SK-N-SH treated with all-trans-retinoic acid at 6 μM for 48 hours (cell line): ENCODE results near the gene GALNT11.

Experiments
- ATAC-seq: fragments of 200-7000 bp; cut with Tn5 transposase; 3 replicates; pipeline ENCODE4 v1.9.1; 2020; ENCODE audit warnings: mild to moderate bottlenecking, moderate library complexity
- BACH2 ChIP-seq: fragments of 250-450 bp; sonication (Bioruptor Pico); IDR thresholded peaks from 2 replicates; pipeline ENCODE4 v1.9.0; 2021; ENCODE audit warnings: mild to moderate bottlenecking, borderline replicate concordance
- CSRNP3 ChIP-seq: fragments of 250-450 bp; sonication (Bioruptor Pico); IDR thresholded peaks from 2 replicates; pipeline ENCODE4 v1.5.1; 2021; ENCODE audit warnings: mild to moderate bottlenecking, moderate library complexity
- ESRRG ChIP-seq: fragments of 250-450 bp; sonication (Bioruptor Pico); IDR thresholded peaks from 2 replicates; pipeline ENCODE4 v1.6.1; 2021; ENCODE audit warnings: mild to moderate bottlenecking
- GLIS3 ChIP-seq: fragments of 250-450 bp; sonication (Bioruptor Pico); IDR thresholded peaks from 2 replicates; pipeline ENCODE4 v1.5.0; 2020; ENCODE audit warnings: mild to moderate bottlenecking, moderate library complexity
- ISL1 ChIP-seq: fragments of 250-450 bp; sonication (Bioruptor Pico); IDR thresholded peaks from 2 replicates; pipeline ENCODE4 v2.1.2; 2022; ENCODE audit warnings: mild to moderate bottlenecking, moderate library complexity
- OSR1 ChIP-seq: fragments of 250-450 bp; sonication (Bioruptor Pico); IDR thresholded peaks from 2 replicates; pipeline ENCODE4 v1.8.0; 2022; ENCODE audit warnings: moderate library complexity, mild to moderate bottlenecking, inconsistent platforms
- PATZ1 ChIP-seq: fragments of 250-450 bp; sonication (Bioruptor Pico); IDR thresholded peaks from 2 replicates; pipeline ENCODE4 v1.8.0; 2020; ENCODE audit warnings: mild to moderate bottlenecking, moderate library complexity, borderline replicate concordance
- POU6F1 ChIP-seq: fragments of 250-450 bp; sonication (Bioruptor Pico); IDR thresholded peaks from 2 replicates; pipeline ENCODE4 v1.8.0; 2021; ENCODE audit warnings: low read depth, mild to moderate bottlenecking, moderate library complexity, borderline replicate concordance
- PPARA ChIP-seq: fragments of 250-450 bp; sonication (Bioruptor Pico); IDR thresholded peaks from 2 replicates; pipeline ENCODE4 v1.5.0; 2020; ENCODE audit warnings: mild to moderate bottlenecking, borderline replicate concordance
- RARB ChIP-seq: fragments of 250-450 bp; sonication (Bioruptor Pico); IDR thresholded peaks from 2 replicates; pipeline ENCODE4 v1.8.0; 2021; ENCODE audit warnings: mild to moderate bottlenecking, moderate library complexity
- SNAI2 ChIP-seq: fragments of 250-450 bp; sonication (Bioruptor Pico); IDR thresholded peaks from 2 replicates; pipeline ENCODE4 v1.5.0; 2020; ENCODE audit warnings: mild to moderate bottlenecking, moderate library complexity
- TCF4 ChIP-seq: fragments of 250-450 bp; sonication (Bioruptor Pico); IDR thresholded peaks from 2 replicates; pipeline ENCODE4 v1.8.0; 2021; ENCODE audit warnings: mild to moderate bottlenecking, moderate library complexity, borderline replicate concordance
- TOX ChIP-seq: fragments of 250-450 bp; sonication (Bioruptor Pico); IDR thresholded peaks from 2 replicates; pipeline ENCODE4 v1.8.0; 2021; ENCODE audit warnings: mild to moderate bottlenecking, moderate library complexity, borderline replicate concordance
- TSHZ2 ChIP-seq: fragments of 250-450 bp; sonication (Bioruptor Pico); IDR thresholded peaks from 2 replicates; pipeline ENCODE4 v1.5.0; 2020; ENCODE audit warnings: mild to moderate bottlenecking, moderate library complexity
- ZC3H10 ChIP-seq: fragments of 250-450 bp; sonication (Bioruptor Pico); IDR thresholded peaks from 2 replicates; pipeline ENCODE4 v1.5.1; 2021; ENCODE audit warnings: mild to moderate bottlenecking, moderate library complexity
- ZFP3 ChIP-seq: fragments of 250-450 bp; sonication (Bioruptor Pico); IDR thresholded peaks from 2 replicates; pipeline ENCODE4 v1.5.0; 2020; ENCODE audit warnings: mild to moderate bottlenecking, moderate library complexity
- ZFP30 ChIP-seq: fragments of 450-650 bp; formaldehyde crosslinking; IDR thresholded peaks from 2 replicates; pipeline ENCODE4 v1.5.0; 2022; ENCODE audit warnings: mild to moderate bottlenecking, moderate library complexity
- ZNF70 ChIP-seq: fragments of 450-650 bp; formaldehyde crosslinking; IDR thresholded peaks from 2 replicates; pipeline ENCODE4 v1.5.0; 2020; ENCODE audit warnings: mild to moderate bottlenecking, moderate library complexity
- ZNF8 ChIP-seq: fragments of 450-650 bp; formaldehyde crosslinking; IDR thresholded peaks from 2 replicates; pipeline ENCODE4 v1.5.0; 2020; ENCODE audit warnings: mild to moderate bottlenecking, moderate library complexity
- TF ChIP-seq, protein P1 (sequence below): fragments of 250-450 bp; sonication (Bioruptor Pico); IDR thresholded peaks from 2 replicates; pipeline ENCODE4 v1.5.1; 2020; ENCODE audit warnings: low read depth, mild to moderate bottlenecking, moderate library complexity

The GALNT11 gene

DNA sequence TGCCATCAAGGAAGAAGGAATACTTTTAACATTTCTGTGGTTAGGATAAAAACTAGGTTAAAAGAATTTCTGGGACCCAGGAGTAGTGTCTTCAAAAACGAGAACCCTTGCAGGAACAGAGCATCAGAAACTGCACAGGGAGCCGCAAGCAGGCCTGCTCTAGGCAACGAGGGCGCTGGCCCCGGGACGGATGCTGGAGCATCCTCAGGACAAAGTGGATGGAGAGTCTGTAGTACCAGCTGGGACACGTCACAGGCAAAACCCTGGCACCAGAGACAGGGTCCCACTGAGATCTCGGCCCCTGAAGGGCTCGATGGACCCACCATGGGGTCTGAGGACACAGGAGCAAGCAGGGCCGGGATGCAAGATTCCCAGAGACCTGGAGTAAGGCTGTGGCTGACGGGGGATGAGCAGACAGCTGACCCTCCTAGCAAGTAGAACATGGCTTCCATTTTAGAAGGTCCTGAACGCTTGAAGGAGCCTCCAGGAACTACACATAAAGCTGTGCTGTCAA is 106.6 kb downstream of the GALNT11 start:
- TF ChIP-seq SNAI2 (CRISPR knock-in tag) (no peak), ESRRG (no peak), ISL1 (CRISPR knock-in tag) (no peak), ZNF8 (no peak), ZNF70 (CRISPR knock-in tag) (no peak), ZC3H10 (CRISPR knock-in tag) (no peak), GLIS3 (CRISPR knock-in tag) (no peak), OSR1 (CRISPR knock-in tag) (no peak), PATZ1 (no peak), RARB (CRISPR knock-in tag) (no peak), TSHZ2 (CRISPR knock-in tag) (no peak), ZFP3 (CRISPR knock-in tag) (no peak), TOX (no peak)
- no peak for ATAC-seq

DNA sequence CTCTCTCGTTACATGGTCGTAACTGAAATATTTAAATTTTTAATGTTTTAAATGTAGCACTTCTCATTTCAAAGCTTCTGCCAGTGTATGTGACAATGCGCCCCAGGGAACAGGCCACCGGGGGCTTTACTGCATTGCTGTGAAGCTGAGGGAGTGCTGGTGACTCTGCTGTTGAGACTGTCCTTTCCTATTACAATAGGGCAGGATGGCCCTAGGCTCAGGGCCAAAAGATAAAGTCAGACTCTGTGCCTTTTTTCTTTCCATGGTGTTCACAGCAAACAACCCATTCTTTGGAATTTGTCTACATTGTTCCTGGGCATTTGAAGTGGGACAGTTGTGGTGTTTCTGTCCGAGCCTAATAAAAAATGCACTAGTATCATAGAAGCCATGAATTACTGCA is 107.3 kb downstream of the GALNT11 start:
- ATAC-seq: no peak

GRCh38 chr7:152133804-152134203 is 108.3 kb downstream of the GALNT11 start:
- TF ChIP-seq POU6F1 (CRISPR knock-in tag) (no peak), CSRNP3 (CRISPR knock-in tag) (no peak), TOX (no peak), OSR1 (CRISPR knock-in tag) (no peak), ZFP3 (CRISPR knock-in tag) (no peak), BACH2 (no peak), PPARA (no peak), TCF4 (CRISPR knock-in tag) (no peak), TSHZ2 (CRISPR knock-in tag) (no peak), PATZ1 (no peak), ZFP30 (CRISPR knock-in tag) (no peak), ISL1 (CRISPR knock-in tag) (no peak)
- TF ChIP-seq, protein P1, sequence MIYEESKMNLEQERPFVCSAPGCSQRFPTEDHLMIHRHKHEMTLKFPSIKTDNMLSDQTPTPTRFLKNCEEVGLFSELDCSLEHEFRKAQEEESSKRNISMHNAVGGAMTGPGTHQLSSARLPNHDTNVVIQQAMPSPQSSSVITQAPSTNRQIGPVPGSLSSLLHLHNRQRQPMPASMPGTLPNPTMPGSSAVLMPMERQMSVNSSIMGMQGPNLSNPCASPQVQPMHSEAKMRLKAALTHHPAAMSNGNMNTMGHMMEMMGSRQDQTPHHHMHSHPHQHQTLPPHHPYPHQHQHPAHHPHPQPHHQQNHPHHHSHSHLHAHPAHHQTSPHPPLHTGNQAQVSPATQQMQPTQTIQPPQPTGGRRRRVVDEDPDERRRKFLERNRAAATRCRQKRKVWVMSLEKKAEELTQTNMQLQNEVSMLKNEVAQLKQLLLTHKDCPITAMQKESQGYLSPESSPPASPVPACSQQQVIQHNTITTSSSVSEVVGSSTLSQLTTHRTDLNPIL (CRISPR knock-in tag): no peak
- TF ChIP-seq, all 23 proteins: peak for 0
- no peak for ATAC-seq

More for the DNA sequence above, 107.3 kb downstream of the GALNT11 start:
- TF ChIP-seq ZC3H10 (CRISPR knock-in tag): no peak
